Measurements from ENCODE around the gene FAM20C. TPM values are rescaled to one million over a fixed set of nuclear protein-coding genes. Genes with fewer than 3 reads are reported as not detected.
A peak's percentile ranks its signal among the peaks of the same experiment; 100 is the strongest.

Gene FAM20C
- total RNA-seq: 90.8 TPM

DNA sequence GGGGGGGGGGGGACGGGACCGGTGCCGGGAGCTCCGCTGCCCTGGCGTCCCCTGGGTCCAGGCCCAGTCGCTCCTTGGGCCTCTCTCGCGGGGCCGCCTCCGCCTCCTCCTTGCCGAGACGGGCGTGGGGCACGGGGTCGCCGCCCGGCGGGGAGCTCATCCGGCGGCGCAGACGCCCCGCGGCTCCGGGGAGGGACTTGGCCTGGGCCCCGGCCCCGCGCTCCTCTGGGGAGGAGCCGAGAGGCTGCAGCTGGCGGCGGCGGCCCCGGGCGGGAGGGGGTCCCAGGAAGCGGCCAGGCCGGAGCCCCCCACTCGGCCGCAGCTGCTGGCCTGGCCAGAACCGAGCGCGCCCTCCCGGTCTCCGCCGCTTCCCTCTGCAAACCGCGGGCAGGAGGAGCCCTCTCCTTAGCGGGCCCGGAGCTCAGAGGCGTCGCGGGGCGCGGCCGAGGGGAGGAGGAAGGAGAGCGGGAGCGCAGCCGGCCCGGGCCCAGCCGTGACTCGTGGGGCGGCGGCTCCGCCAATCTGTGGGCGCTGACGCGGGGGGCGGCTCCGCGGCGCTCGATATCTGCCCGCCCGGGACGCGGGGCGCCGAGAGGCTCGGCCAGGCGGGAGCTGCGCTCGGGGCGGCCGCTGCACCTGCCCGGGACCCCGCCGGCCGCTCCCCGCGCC, at the start of gene FAM20C:
TSS of gene FAM20C (plus strand) at position 591 of the 669 bp plus-strand sequence. CDS start 629 bp downstream, outside the sequence.
- H3K9me3 ChIP-seq: no peaks in the 10 kb centered on the region
- H3K27ac ChIP-seq: peak within 1 kb of the TSS; percentile 89 to 92
- intact Hi-C loops (cut with DNase I): loop anchor here (1.0 kb wide), 2 partner anchors 37 to 43 kb away; no protein-coding TSS in a partner anchor
- peaks cover 17 to 26% of the 10 kb centered on the region in 2 donors for H3K4me1 ChIP-seq
- TF ChIP-seq, protein P1, sequence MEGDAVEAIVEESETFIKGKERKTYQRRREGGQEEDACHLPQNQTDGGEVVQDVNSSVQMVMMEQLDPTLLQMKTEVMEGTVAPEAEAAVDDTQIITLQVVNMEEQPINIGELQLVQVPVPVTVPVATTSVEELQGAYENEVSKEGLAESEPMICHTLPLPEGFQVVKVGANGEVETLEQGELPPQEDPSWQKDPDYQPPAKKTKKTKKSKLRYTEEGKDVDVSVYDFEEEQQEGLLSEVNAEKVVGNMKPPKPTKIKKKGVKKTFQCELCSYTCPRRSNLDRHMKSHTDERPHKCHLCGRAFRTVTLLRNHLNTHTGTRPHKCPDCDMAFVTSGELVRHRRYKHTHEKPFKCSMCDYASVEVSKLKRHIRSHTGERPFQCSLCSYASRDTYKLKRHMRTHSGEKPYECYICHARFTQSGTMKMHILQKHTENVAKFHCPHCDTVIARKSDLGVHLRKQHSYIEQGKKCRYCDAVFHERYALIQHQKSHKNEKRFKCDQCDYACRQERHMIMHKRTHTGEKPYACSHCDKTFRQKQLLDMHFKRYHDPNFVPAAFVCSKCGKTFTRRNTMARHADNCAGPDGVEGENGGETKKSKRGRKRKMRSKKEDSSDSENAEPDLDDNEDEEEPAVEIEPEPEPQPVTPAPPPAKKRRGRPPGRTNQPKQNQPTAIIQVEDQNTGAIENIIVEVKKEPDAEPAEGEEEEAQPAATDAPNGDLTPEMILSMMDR (IDR thresholded peaks at IDR 0.05): no peak
- peaks cover 18 to 21% of the 10 kb centered on the region in 2 donors for H3K36me3 ChIP-seq
- H3K27me3 ChIP-seq: no peaks in the 10 kb centered on the region
- peak; percentile 25 to 90 for DNase-seq (ENCODE audit: low spot score in 2 of 2)
- H3K4me3 ChIP-seq: peak within 1 kb of the TSS; percentile 82 to 83

DNA sequence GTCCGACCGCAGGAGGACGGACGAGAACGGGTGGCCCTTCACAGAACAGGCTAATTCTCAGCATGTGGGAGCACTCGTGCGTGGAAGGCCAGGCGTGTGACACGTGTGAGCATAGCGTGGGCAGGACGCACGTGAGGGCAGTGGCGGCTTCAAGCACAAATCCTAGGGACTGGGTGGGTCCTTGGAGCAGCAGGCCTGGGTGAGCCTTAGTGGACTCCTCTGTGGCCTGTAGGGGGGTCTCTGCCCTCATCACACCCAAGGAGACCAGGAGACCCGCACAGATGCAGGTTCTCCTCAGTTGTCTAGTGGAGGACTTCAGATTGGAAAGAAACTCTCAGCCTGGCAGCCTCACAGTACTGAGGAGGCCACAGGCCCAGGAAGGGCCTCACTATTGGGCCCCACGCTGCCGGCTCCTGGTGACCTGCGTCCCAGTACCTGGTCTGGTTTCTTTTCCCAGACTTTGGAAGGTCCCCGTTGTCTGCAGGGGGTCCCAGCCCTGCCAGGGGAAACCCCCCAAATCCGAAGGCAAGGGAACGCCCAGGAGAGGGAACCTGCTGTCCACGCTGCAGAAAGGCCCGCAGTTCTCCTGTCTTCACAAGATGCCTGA, 49.1 kb upstream of the FAM20C start:
- TF ChIP-seq, protein P1 (IDR thresholded peaks at IDR 0.05): no peak
- Histone ChIP-seq H3K36me3 (no peaks in the 10 kb centered on the region), H3K9me3 (no peaks in the 10 kb centered on the region), H3K4me3 (no peak overlapping the region), H3K27me3 (no peaks in the 10 kb centered on the region), H3K4me1 (peaks cover 18% of the 10 kb centered on the region in 2 donors), H3K27ac (peak overlapping the region; percentile 73 to 78)
- DNase-seq (ENCODE audit: low spot score in 2 of 2): peak in 1 of 2 donors; percentile 61
- intact Hi-C loops (cut with DNase I): no loop called here

DNA sequence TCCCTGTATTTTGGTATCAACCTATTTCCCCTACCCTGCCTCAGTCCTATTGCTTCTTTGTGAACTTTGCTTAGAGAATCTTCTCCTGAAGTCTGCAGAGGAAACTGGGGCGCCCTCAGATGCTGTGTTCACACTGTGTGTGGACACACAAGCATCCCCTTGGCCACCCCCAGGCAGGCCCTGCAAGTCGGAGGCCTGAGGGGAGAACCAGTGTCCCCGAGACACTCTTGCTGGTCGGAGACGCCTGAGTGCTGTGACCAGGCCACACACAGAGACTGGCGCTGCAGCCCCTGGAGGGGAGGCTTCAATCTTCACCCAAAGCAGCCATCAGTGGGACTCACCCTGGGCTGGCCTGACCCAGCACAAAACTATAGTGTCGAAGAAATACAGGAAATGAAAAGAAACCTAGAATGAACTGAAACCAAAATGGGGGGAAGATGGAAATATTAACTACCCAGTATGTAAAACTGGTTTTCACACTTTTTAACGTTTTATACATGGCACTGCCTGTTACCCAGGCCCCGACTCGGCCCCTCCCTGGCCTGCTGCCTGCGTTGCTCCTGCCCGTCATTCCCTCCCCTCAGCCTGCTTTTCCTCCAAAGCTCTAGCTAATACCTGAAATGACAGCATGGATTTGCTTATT, 48.4 kb upstream of the FAM20C start:
- Histone ChIP-seq H3K4me1 (peaks cover 18% of the 10 kb centered on the region in 2 donors), H3K9me3 (no peaks in the 10 kb centered on the region), H3K27ac (peak overlapping the region; percentile 73 to 78), H3K27me3 (no peaks in the 10 kb centered on the region), H3K4me3 (no peak overlapping the region), H3K36me3 (no peaks in the 10 kb centered on the region)
- DNase-seq (ENCODE audit: low spot score in 2 of 2): peak in 1 of 2 donors; percentile 58
- intact Hi-C loops (cut with DNase I): no loop called here
- TF ChIP-seq, protein P1 (IDR thresholded peaks at IDR 0.05): no peak

DNA sequence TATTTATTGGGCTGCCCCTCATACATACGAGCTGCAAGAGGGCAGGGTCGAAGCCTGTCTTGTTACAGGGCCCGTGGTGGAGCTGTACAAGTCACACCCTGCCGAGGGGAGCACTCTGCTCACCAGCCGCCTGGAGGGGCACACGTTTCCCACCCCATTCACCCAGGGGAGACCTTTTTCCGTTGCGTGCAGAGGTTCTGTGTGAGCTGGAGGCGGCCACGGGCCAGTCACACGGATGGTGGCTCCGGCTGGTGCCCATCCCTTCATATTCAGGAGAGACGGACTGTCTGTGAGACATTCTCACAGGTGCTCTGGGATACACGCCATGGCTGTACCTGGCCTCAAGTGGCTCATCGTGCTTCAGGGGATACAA, 47.9 kb upstream of the FAM20C start:
- no peak for DNase-seq (ENCODE audit: low spot score in 2 of 2)
- intact Hi-C loops (cut with DNase I): no loop called here
- no peaks in the 10 kb centered on the region for H3K9me3 ChIP-seq
- H3K27me3 ChIP-seq: no peaks in the 10 kb centered on the region
- peaks cover 18% of the 10 kb centered on the region in 2 donors for H3K4me1 ChIP-seq
- H3K36me3 ChIP-seq: no peaks in the 10 kb centered on the region
- TF ChIP-seq, protein P1 (IDR thresholded peaks at IDR 0.05): no peak
- no peak overlapping the region for H3K4me3 ChIP-seq
- H3K27ac ChIP-seq: peak overlapping the region; percentile 73 to 78

DNA sequence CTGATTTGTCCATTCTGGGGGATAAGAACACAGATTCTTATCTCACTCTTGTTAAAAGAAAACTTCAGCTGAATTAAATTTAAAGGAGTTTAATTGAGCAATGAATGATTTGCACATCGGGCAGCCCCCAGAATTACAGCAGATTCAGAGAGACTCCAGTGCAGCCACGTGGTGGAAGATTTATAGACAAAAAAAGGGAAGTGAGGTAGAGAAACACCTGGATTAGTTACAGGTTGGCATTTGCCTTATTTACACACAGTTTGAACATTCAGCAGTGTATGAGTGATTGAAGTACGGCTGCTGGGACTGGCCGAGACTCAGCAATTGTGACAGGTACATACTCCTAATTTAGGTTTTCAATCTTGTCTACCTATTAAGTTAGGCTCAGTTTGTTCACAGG, 46.5 kb upstream of the FAM20C start:
- H3K4me3 ChIP-seq: no peak overlapping the region
- TF ChIP-seq, protein P1 (IDR thresholded peaks at IDR 0.05): no peak
- H3K27ac ChIP-seq: no peak overlapping the region
- H3K9me3 ChIP-seq: no peaks in the 10 kb centered on the region
- H3K36me3 ChIP-seq: no peaks in the 10 kb centered on the region
- intact Hi-C loops (cut with DNase I): loop anchor here (5.0 kb wide), 1 partner anchor 456 kb away; no protein-coding TSS in a partner anchor
- H3K4me1 ChIP-seq: peaks cover 18 to 25% of the 10 kb centered on the region in 2 donors
- H3K27me3 ChIP-seq: no peaks in the 10 kb centered on the region
- no peak for DNase-seq (ENCODE audit: low spot score in 2 of 2)
